Colon (tissue), 2 donors: ENCODE measurements around the gene C3AR1.
"Not testable (repeated sequence)": the region's sequence is repeated elsewhere in the genome, so short reads cannot be mapped to it uniquely, and the experiment has no call there.

Experiments used
- FAIRE-seq: peaks from 2 replicates; lab custom pipeline; 2012; peaks lifted over from hg19 to GRCh38; lab: Jason Lieb, UNC
- donor health status: control.
- donor health status: control.

Gene C3AR1

DNA sequence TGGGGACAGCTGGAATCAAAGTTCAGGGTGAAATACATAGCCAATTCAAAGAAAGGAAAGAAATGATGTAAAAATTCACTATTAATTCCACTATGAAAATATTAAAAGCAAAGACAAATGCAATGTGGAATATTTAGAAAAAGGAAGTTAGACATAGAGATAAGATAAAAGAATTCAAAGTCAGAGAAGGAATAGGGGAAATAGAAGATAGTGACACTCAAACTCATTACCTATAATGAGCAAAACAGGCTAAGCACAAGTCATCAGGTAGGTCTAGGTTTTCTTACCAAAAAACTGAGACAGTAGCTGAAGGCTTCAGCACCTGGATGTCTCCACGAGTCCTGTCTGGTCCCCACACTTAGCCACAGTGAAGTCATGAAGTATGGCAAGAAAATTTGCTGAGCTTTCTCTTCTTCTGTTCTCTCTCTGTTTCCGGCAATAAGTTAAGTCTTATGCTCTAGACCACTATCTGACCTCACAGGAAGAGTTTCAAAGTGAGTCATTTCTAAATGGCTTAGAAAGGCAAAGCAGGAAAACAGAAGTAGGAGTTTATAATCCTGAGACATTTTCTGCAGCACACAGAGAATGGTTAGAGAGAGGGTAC lies at the start of gene C3AR1:
Gene C3AR1, minus strand, starts transcription at position 369 of the 604 bp plus-strand sequence. CDS start 6,174 bp downstream, outside the sequence.
- FAIRE-seq = no peak

DNA sequence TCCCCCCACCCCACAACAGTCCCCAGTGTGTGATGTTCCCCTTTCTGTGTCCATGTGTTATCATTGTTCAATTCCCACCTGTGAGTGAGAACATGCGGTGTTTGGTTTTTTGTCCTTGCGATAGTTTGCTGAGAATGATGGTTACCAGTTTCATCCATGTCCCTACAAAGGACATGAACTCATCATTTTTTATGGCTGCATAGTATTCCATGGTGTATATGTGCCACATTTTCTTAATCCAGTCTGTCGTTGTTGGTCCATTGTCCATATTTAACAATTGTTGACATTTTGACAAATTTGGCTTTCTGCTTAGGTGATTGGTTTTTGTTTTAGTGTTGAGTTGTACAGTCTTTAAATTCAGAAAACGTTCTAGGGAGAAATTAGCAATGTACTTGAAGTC lies 47.0 kb upstream of the C3AR1 start:
- FAIRE-seq = not testable (repeated sequence)

DNA sequence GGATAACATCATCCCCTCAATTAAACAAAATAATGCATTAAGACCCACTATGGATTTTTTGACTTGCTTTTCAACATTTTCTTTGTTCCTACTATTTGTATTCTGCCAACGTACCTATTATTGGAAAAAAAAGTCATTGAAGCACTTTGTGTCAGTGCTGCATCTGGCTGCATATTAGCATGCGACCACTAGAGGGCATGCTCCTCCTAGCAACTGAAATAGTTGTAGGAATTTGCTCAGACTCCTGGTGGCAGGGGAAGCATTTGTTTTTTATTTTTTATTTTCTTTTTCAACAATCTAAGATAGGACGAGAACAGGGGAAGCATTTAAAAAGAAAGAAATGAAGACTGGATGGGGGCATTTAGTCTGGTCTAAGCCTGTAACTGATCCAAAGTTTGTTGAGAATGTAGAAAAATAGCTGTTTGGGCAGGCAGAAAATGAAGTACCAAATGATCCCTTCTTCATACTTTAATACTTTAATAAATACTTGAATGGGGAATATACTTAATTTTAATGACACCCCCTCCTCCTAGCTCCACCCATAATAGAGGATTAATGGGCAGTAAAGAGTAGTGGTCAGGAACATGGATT lies 42.7 kb upstream of the C3AR1 start:
- FAIRE-seq = peak; percentile 58

DNA sequence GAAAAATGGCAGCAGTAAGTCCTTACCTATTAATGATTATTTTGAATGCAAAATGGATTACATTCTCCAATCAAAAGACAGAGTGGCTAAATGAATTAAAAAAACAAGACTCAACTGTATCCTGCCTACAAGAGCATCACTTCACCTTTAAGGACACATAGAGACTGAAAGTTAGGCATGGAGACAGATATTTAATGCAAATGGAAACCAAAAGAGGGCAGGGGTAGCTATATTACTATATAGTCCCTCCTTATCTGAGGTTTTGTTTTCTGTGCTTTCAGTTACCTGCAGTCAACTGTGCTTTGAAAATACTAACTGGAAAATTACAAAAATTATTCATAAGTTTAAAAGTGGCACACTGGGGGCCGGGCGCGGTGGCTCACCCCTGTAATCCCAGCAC lies 33.1 kb upstream of the C3AR1 start:
- no peak for FAIRE-seq

DNA sequence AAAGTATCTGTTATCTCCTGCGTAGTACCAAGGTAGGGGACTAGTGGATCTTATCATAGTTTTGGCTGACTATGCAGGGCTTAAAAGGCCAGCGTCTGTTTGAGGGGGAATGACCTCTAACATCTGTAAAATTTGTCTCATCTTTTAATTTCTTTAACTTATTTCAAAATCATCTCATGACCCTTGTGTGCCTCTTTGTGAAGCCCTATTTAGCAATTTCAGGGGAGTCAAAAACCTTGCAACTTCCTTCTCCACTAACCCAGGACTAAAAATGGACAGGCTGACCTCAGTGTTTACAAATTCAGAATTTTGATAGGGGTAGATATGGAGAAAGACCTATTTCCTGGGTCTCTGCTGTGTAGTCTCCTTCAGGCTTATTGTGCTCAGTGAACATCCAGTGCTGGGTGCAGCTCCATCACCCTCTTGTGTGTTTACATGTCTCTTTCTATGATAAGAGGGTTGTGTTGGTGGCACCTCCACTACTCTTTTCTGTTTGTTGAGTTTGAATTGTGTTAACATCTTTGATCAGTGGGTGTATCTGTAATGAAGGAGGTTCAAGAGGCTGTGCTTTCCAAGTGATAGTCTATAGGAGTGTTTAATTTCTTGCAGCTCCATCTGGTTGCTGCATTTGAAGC lies 30.2 kb upstream of the C3AR1 start:
- FAIRE-seq = no peak

DNA sequence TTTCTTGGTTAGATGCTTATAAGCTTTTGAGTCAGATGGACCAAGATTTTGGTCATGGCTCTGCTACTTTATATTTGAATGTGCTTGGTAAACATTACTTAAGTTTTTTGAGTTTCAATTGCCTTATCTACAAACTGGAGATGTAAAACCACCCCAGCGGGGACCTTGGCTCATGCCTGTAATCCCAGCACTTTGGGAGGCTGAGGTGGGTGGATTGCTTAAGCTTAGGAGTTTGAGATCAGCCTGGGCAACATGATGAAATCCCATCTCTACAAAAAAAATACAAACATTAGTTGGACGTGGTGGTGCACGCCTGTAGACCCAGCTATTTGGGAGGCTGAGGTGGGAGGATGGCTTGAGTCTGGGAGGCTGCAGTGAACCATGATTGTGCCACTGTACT lies 27.1 kb upstream of the C3AR1 start:
- no peak for FAIRE-seq

DNA sequence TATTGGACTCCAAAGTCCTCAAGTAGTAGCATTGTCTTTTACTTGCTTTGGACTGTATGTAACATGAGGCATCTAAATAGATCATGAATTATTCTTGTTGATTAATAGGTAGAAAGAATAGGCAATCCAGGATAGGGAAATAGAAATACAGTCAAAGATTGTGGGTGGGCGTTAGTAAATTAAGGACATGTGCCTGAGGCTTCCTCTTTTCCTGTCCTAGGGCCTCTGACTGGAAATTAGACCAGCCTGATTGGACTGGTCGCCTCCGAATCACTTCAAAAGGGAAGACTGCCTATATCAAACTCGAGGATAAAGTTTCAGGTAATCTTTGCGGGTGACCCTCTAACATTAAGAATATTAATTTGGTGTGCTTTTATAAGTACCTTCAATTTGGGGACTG lies 23.6 kb upstream of the C3AR1 start:
- no peak for FAIRE-seq

DNA sequence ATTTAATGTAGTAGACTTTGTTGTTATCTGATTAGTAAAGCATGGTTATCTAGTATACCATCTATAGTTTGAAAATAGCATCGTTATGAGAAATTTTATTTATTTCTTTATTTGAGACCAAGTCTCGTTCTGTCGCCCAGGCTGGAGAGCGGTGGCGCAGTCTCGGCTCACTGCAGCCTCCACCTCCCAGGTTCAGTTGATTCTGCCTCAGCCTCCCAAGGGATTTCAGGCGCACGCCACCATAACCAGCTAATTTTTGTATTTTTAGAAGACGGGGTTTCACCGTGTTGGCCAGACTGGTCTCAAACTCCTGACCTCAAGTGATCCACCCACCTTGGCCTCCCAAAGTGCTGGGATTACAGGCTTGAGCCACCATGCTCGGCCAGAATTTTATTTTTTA lies 23.1 kb upstream of the C3AR1 start:
- not testable (repeated sequence) for FAIRE-seq

DNA sequence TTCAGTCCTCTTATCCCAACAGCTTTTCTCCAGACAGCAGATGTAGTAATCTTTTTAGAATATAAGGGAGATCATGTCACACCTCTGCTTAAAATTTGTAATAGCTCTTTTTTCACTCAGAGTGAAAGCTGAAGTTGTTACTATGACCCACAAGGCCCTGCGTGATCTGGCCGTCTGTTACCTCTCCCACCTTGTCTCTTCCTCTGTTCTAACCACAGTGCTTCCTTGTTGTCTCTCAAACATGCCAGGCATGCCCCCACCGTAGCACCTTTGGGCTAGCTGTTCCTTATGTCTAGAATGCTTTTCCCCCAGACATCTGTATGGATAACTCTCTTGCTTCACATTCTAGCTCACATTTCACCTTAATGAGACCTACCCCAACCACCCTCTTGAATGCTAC lies 22.4 kb upstream of the C3AR1 start:
- FAIRE-seq = no peak

DNA sequence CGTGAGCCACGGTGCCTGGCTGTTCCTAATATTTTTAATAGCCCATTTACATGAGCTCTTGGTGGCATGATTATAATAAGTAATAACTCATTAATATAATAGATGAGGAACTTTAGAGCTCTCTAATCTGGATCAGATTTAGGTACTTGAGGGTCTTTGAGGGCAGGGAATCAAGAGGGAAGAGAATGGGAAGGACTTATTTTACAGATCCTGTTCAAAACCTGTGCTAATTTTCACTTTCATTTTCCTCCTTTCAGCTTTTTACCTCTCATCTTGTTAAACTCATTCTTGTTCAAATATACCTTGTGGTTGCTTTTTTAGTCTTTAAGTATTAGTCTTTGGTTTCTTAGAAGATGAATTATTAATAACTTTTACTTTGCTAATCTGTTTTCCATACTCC lies 21.5 kb upstream of the C3AR1 start:
- FAIRE-seq = no peak

DNA sequence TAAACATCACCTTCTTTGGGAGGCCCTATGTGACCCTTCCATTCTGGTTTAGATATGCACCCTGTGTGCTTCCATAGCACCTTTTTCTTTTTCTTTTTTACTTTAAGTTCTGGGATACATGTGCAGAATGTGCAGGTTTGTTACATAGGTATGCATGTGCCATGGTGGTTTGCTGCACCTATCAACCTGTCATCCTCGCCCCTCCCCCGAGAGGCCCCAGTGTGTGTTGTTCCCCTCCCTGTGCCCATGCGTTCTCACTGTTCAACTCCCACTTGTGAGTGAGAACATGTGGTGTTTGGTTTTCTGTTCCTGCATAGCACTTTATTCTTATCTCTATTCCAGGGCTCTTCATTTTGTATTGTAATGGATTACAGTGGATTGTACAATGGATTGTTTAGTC lies 18.2 kb upstream of the C3AR1 start:
- not testable (repeated sequence) for FAIRE-seq

DNA sequence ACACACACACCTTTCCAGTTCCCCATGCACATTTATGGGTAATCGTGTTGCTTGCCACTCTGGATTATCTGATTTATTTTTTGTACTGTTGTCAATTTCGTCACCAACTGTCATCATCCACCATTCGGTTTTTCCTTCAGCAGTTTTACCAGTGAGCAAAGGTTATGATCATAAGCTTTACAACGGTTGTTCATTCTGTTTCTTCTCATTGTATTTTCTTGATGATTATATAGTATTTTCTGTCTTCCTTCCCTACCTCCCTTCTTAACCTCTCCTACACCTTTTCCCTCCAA lies 16.6 kb upstream of the C3AR1 start:
- FAIRE-seq = no peak

DNA sequence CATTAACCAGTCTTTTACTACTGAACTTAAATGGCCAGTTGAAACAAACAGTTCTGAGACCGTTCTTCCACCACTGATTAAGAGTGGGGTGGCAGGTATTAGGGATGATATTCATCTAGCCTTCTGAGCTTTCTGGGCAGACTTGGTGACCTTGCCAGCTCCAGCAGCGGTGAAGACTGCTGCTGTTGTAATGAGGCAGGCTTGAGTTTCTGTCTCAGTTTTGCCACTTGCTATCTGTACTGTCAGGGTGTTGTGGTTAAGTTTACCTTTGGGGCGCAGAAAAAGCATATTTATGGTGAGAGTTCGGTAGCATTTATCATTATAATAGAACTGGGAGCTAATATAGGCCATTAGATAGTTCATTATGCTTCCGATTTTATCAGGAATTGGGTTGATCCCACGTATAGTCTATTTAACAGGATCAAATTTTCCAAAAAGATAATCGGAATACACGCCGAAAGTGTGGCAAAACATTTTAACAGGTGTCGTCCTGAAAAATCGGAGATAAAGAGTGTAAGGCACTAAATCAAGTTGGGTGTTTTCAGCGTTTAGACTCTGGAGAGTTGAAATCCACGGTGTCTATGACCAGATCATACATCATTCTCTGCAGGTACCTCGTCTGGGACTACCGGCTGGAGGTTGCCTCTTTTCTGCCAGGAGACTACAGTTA lies 15.2 kb upstream of the C3AR1 start:
- FAIRE-seq = no peak

DNA sequence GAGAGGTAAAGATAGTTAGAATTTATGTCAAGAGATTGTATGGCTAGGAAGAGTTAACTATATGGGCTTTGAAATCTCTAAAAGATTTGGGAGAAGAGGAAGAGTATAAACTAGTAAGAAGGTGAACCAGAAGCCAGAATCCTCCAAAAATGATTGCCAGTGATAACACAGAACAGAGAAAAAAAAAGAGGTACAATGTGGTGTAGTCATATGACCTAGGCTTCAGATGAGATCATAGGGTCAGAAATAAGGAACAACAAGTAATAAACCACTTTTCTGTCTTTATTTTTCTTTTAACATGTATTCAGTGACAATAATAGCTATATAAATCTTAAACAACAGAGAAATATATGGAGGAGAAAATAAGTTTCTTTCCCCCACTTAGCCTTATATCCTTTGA lies 14.0 kb upstream of the C3AR1 start:
- FAIRE-seq = no peak

DNA sequence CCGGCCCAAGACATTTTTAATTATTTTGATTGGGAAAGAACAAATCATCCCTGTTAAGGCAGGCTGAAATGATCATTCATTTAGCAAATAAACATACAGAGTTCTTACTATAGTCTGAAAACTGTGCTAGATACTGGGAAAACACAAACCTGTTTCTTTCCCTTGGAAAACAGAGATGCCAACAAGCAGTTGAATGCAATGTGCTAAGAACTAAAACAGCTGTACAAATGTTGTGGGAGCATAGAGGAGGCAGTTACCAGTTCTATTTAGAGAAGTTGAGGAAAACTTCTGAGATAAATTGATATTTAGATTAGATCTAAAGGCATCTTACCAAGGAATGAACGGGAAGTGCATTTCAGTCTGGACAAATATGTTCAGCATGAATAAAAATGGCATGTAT lies 12.8 kb upstream of the C3AR1 start:
- no peak for FAIRE-seq

DNA sequence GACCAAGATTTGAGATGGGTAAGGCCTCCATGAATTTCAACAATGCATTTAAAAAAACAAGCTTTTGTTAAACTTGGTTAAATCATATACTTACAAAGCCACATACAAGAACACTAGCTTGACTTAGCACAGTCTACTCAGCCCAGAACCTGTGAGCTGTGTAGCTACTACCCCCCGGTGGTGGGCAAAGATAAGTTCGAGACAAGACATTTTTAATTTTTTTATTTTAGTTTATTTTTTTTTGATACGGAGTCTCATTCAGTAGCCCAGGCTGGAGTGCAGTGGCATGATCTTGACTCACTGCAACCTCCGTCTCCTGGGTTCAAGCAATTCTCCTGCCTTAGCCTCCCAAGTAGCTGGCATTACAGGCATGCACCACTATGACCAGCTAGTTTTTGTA lies 12.2 kb upstream of the C3AR1 start:
- FAIRE-seq = no peak

DNA sequence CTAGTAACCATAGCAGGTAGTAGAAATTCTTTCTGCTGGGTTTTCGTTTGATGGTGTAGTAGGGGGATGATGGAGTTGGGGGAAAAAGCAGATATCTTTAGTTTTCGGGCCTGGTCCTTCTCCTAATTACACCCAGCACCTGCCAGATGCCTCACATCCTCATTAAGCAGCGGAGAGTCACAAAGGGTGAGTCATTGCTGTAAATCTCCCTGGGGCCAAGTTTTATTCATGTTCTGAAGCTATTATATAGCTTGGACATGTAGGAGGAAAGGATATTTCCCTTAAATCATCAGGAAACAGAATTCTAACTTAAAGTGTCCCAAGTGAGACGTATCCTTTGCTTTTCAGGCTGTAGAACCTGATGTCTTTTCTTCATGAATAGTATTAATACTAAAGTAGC lies 11.0 kb upstream of the C3AR1 start:
- no peak for FAIRE-seq

DNA sequence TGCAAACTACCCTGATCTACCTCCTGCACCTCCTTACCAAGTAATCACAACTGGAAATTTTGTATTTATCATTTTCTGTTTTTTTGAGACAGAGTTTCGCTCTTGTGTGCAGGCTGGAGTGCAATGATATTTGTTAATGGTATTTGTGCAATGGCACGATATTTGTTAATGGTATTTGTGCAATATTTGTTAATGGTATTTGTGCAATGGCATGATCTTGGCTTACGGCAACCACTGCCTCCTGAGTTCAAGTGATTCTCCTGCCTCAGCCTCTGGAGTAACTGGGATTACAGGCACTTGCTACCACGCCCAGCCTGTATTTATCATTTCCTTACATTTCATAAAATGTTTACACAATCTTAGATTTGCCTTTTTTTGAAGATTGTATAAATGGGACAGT lies 10.2 kb upstream of the C3AR1 start:
- no peak for FAIRE-seq

DNA sequence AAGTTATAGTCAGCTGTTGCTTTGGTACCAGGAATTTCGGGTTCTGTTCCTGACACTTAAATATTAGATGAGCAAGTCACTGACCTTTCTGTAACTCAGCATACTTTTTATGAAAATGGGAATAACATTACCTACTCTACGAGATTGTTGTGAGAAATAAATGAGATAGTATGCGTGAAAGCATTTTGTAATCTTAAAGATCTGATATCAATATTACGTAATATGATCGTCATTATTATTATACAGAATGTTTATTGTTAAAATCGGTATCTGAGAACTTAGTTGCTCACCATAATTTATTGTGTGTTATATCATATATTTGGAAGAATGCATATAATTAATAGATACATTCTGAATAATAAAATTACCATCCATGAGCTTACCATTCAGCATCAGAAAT lies 9.8 kb upstream of the C3AR1 start:
- FAIRE-seq = no peak

DNA sequence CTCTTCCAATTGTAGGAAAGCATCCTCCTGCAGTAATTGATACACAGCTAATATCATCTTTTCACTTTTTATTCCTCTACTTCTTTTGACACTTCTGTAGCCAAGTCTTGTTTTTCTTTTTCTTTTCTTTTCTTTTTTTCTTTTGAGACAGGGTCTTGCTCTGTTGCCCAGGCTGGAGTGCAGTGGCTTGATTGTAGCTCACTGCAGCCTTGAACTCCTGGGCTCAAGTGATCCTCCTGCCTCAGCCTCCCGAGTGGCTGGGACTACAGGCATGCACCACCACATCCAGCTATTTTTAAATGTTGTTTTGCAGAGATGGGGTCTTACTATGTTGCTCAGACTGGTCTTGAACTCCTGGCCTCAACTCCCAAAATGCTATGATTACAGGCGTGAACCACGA lies 5.7 kb upstream of the C3AR1 start:
- not testable (repeated sequence) for FAIRE-seq

DNA sequence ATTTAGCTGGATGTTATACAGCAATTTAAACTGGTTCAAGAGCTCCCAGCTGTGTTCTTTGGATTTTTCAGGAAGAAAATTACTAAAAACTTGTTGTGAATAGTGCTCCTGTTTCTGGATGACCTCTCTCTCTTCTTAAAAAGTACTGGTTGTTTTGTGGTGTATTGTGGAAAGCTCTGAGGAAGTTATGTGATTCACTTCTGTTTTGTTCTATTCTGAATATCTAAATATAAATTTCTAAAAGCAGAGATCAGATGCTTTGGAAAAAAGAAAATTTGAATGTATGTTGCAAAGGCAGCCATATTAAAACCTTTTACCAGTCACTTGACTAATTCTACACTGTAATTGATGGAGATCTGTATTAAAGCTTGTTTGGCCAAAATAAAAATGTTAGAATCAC lies 3.4 kb upstream of the C3AR1 start:
- no peak for FAIRE-seq

DNA sequence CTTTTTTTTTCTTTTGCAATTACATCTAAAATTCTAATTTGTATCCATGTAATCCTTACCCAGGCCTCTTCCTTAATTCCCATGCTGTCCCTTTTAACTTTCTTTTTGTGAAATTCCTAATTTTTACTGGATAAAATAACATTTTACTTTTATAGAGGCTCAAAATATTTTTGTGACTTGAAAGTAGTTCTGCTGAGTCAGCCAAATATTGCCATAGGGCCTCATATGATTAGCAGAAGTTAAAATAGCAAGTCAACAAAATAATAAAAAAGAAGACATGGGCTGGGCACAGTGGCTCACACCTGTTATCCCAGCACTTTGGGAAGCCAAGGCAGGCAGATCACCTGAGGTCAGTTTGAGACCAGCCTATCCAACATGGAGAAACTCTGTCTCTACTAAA lies 2.0 kb downstream of the C3AR1 start:
- no peak for FAIRE-seq

DNA sequence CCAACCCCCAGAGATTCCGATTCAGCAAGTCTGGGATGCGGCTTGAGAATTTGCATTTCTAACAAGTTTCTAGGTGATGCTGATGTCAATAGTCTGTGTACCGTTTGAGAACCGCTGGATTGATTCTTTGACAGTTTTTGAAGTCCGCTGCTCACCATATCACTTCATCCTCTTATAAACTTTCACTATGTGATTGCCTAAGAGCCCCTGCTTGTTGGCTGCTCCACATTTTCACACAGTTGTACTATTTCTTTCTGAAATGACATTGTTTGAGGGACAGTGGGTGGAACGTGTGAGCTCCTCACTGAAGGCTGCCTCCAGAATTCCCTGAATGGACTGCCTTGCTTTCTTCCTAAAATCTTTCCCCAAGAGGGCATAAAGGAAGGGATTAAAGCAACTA lies 7.7 kb downstream of the C3AR1 start:
- no peak for FAIRE-seq

DNA sequence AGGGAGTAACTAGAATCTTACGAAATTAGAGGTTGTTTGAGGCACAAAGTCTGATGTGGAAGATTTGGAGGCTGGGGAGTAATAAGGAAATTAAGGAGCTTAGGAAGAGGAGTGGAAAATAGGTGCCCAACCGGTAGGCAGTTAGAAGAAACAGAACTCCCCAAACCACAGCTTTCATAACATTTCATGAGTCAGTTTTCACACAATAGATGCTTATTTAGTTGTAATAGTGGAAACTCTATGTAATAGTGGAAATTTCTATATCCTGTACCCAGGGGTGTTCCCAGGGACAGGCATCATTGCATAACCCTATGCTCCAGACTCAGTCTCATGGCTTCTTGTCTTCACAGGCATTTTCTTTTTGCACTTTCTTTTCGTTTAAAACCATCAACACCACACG lies 8.3 kb downstream of the C3AR1 start:
- no peak for FAIRE-seq
